IgD-negative memory B cell (primary cell): ENCODE measurements around the gene LRCH4. TPM values are rescaled to one million over a fixed set of nuclear protein-coding genes. Genes with fewer than 3 reads are reported as not detected.
"Not testable (repeated sequence)": the region's sequence is repeated elsewhere in the genome, so short reads cannot be mapped to it uniquely, and the experiment has no call there.

Experiments
- H3K27ac Mint-ChIP-seq, 3 donors: one replicate each; pipeline ENCODE4 v1.8.0; 2020 to 2022; ENCODE audit warnings: mild to moderate bottlenecking in 3 of 3, mixed read lengths in 3 of 3, moderate library complexity in 1 of 3
- H3K27me3 Mint-ChIP-seq: one replicate; pipeline ENCODE4 v1.8.0; 2021; ENCODE audit warnings: mixed read lengths
- H3K36me3 Mint-ChIP-seq: one replicate; pipeline ENCODE4 v1.8.0; 2020; ENCODE audit warnings: mild to moderate bottlenecking, mixed read lengths
- H3K4me1 Mint-ChIP-seq, 3 donors: one replicate each; pipeline ENCODE4 v1.8.0; 2020 to 2022; ENCODE audit warnings: mixed read lengths in 3 of 3, mild to moderate bottlenecking in 1 of 3
- H3K4me3 Mint-ChIP-seq, 4 donors: one replicate each; pipeline ENCODE4 v1.8.0; 2020 to 2022; ENCODE audit warnings: mild to moderate bottlenecking in 4 of 4, mixed read lengths in 4 of 4, moderate library complexity in 3 of 4
- H3K9me3 Mint-ChIP-seq, 3 donors: one replicate each; pipeline ENCODE4 v1.8.0; 2020 to 2021; ENCODE audit warnings: mixed read lengths in 3 of 3, mild to moderate bottlenecking in 1 of 3
- polyA plus RNA-seq: library from polyadenylated mRNA; unstranded; fragments of 300-500 nt; fragmentation: Illumina TruSeq; gene quantifications from one replicate; pipeline ENCODE4 v1.2.3, GENCODE V29; 2021

LRCH4 gene
- polyA plus RNA-seq, 1 donor from 2014 or later, result 160 TPM

- H3K27me3 Mint-ChIP-seq, result no peaks in the 10 kb centered on the region
- H3K4me1 Mint-ChIP-seq, result peaks cover 4 to 10% (median 7%) of the 10 kb centered on the region in 3 donors
- no peaks in the 10 kb centered on the region for H3K36me3 Mint-ChIP-seq
- H3K9me3 Mint-ChIP-seq, result no peaks in the 10 kb centered on the region
- no peak overlapping the region for H3K27ac Mint-ChIP-seq
- H3K4me3 Mint-ChIP-seq, result no peak overlapping the region
Measured at GRCh38 chr7:100556541-100556940, 29.4 kb downstream of the LRCH4 start.

GRCh38 chr7:100555701-100556100, 30.2 kb downstream of the LRCH4 start:
- H3K27ac Mint-ChIP-seq, result no peak overlapping the region
- H3K36me3 Mint-ChIP-seq, result no peaks in the 10 kb centered on the region

GRCh38 chr7:100553032-100553431, 32.9 kb downstream of the LRCH4 start:
- peaks cover 3% of the 10 kb centered on the region for H3K36me3 Mint-ChIP-seq
- no peaks in the 10 kb centered on the region for H3K27me3 Mint-ChIP-seq
- no peaks in the 10 kb centered on the region for H3K9me3 Mint-ChIP-seq
- peak overlapping the region in 1 of 3 donors; percentile 27 for H3K27ac Mint-ChIP-seq
- peaks cover 8 to 15% (median 12%) of the 10 kb centered on the region in 3 donors for H3K4me1 Mint-ChIP-seq
- no peak overlapping the region for H3K4me3 Mint-ChIP-seq

More at GRCh38 chr7:100555701-100556100, 30.2 kb downstream of the LRCH4 start:
- H3K4me1 Mint-ChIP-seq, result peaks cover 4 to 11% (median 7%) of the 10 kb centered on the region in 3 donors
- no peaks in the 10 kb centered on the region for H3K9me3 Mint-ChIP-seq
- no peaks in the 10 kb centered on the region for H3K27me3 Mint-ChIP-seq
- no peak overlapping the region for H3K4me3 Mint-ChIP-seq

DNA sequence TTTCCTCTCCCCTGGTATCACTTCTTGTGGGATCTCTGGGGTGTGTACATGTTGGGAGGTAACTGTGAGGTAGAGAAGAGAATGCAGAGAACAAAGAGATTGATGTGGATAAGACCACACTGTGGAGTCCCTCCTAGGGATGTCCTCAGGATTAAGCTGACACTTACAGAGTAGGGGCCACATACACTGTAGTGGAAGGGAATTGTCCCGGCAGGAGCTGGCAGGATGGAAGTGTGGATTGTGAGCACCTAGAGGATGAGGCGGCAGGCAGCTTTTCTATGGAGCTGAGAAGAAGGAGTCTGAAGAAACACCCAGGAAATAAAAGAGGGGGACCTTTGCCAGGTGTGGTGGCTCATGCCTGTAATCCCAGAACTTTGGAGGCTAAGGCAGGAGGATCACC, 33.4 kb downstream of the LRCH4 start:
- Mint-ChIP-seq H3K36me3 (peaks cover 3% of the 10 kb centered on the region), H3K4me3 (peak overlapping the region in 3 of 4 donors; percentile 2 to 47 (median 18)), H3K9me3 (no peaks in the 10 kb centered on the region), H3K27ac (peak overlapping the region in 1 of 3 donors; percentile 76), H3K27me3 (no peaks in the 10 kb centered on the region), H3K4me1 (peaks cover 13 to 20% (median 17%) of the 10 kb centered on the region in 3 donors)

DNA sequence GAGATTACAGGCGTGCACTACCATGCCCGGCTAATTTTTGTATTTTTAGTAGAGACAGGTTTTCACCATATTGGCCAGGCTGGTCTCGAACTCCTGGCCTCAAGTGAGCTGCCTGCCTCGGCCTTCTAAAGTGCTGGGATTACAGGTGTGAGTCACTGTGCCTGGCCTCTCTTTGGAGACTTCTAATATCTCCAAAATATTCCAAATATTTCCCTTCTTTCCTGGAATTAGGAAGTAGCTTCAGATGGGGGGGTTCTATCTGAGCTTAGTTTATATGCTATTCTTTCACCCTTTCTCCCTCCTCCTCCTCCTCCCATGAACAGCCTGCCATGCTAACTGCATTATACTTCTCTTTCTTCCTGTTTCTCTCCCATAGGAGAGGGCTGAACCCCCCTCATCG, 37.5 kb downstream of the LRCH4 start:
- H3K9me3 Mint-ChIP-seq, H3K27me3 Mint-ChIP-seq, H3K36me3 Mint-ChIP-seq: not testable (repeated sequence)
- peak overlapping the region in 1 of 4 donors; percentile 13 for H3K4me3 Mint-ChIP-seq
- H3K4me1 Mint-ChIP-seq, result peaks cover 50 to 58% (median 51%) of the 10 kb centered on the region in 3 donors
- H3K27ac Mint-ChIP-seq, result peak overlapping the region in 1 of 3 donors; percentile 46

DNA sequence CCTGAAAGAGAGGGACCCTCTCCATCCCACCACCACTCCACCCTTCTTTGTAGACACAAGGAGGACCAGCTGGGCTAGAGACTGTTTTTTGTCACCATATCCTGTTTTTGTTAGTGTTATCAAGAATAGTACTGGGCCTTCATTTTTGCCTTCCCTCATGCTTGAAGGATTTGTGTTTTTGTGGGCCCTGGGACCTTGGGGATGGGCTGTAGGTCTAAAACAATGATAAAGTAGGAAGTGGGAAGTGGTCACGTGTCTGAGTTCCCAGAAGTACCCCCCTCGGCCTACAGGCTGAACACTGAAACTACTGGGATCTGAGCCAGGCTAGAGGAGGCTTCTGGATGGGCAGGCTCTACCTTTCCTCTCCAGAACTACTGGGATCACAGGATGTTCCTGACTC, 38.1 kb downstream of the LRCH4 start:
- peaks cover 1% of the 10 kb centered on the region for H3K27me3 Mint-ChIP-seq
- no peaks in the 10 kb centered on the region for H3K9me3 Mint-ChIP-seq
- peaks cover 54 to 63% (median 55%) of the 10 kb centered on the region in 3 donors for H3K4me1 Mint-ChIP-seq
- H3K27ac Mint-ChIP-seq, result peak overlapping the region; percentile 68 to 88 (median 84)
- H3K36me3 Mint-ChIP-seq, result peaks cover 5% of the 10 kb centered on the region
- H3K4me3 Mint-ChIP-seq, result peak overlapping the region in 3 of 4 donors; percentile 50 to 68 (median 62)

DNA sequence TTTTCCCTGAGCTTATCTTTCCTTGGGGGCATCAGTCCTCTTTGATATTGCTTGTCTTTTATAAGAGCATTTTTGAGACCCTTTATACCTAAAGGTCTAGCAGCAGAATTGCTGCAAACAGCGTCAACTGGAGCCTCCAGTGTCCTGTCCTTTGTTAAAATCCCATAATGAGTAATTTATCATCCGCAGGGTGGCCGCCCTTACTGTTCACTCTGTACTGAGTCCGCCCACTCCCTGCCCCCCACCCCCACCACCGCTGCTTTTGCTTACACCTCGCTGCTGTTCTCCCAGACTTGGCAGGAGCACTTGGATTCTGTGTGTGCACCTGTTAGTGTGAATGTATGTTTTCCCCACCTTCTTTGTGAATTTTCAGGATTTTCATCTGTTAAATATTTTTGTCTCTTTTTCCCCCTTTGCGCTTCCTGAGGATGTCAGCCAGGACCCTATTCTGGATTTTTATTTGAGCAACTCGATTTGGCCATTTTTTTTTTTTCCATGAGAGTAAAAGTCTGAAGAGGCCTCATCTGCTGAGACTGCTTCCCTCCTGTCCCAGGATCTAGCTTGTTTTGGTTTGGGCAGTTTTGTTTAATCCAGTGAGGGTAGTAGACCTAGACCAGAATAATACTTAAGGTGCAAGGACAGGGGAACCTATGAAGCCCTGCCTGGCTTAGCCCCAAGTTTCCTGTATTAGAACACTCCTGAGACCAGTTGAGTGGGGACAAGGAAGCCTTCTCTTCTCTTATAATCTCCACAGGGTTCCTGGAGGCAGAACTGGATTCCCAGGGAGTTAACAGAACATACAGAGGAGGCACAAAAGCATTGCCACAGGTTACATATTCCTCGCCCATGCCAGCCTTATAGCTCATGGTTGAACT, 38.8 kb downstream of the LRCH4 start:
- peak overlapping the region; percentile 82 to 88 (median 84) for H3K27ac Mint-ChIP-seq
- H3K27me3 Mint-ChIP-seq, result peaks cover 1% of the 10 kb centered on the region
- H3K4me1 Mint-ChIP-seq, result peaks cover 59 to 68% (median 61%) of the 10 kb centered on the region in 3 donors
- peaks cover 5% of the 10 kb centered on the region for H3K36me3 Mint-ChIP-seq
- H3K9me3 Mint-ChIP-seq, result no peaks in the 10 kb centered on the region
- peak overlapping the region; percentile 5 to 81 (median 62) for H3K4me3 Mint-ChIP-seq

- Mint-ChIP-seq H3K4me3 (peak overlapping the region in 2 of 4 donors; percentile 62 to 81), H3K36me3 (peaks cover 5% of the 10 kb centered on the region), H3K9me3 (no peaks in the 10 kb centered on the region), H3K27ac (peak overlapping the region; percentile 82 to 88 (median 84)), H3K4me1 (peaks cover 63 to 72% (median 64%) of the 10 kb centered on the region in 3 donors), H3K27me3 (peaks cover 1% of the 10 kb centered on the region)
Measured at GRCh38 chr7:100546129-100546925, 39.6 kb downstream of the LRCH4 start.

- H3K27ac Mint-ChIP-seq, result peak overlapping the region; percentile 50 to 88 (median 84)
- peaks cover 65 to 76% (median 66%) of the 10 kb centered on the region in 3 donors for H3K4me1 Mint-ChIP-seq
- H3K4me3 Mint-ChIP-seq, result peak overlapping the region; percentile 21 to 86 (median 64)
- peaks cover 5% of the 10 kb centered on the region for H3K36me3 Mint-ChIP-seq
- peaks cover 1% of the 10 kb centered on the region for H3K27me3 Mint-ChIP-seq
- H3K9me3 Mint-ChIP-seq, result no peaks in the 10 kb centered on the region
Measured at GRCh38 chr7:100545360-100546128, 40.4 kb downstream of the LRCH4 start.

DNA sequence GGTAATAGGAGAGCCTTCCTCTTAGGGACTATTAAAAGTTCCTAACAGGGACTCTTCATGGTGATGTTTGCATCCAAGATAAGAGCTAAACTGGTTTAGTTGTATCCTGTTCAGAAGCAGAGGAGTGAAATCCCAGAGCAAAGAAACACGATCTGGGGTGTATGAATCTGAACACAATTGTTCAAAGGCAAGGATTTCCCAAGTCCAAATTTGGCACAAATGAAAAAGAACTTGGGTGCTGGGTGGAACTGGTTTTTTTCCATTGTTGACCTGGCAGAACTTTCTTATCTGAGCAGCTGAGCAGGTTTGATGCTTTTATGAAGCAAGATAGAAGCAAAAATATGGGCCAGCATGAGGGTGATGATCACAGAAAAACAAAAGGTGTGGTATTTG, 41.0 kb downstream of the LRCH4 start:
- Mint-ChIP-seq H3K4me3 (peak overlapping the region; percentile 21 to 86 (median 64)), H3K36me3 (peaks cover 5% of the 10 kb centered on the region), H3K9me3 (no peaks in the 10 kb centered on the region), H3K27me3 (peaks cover 1% of the 10 kb centered on the region), H3K4me1 (peaks cover 61 to 74% (median 62%) of the 10 kb centered on the region in 3 donors), H3K27ac (peak overlapping the region; percentile 3 to 88 (median 84))

DNA sequence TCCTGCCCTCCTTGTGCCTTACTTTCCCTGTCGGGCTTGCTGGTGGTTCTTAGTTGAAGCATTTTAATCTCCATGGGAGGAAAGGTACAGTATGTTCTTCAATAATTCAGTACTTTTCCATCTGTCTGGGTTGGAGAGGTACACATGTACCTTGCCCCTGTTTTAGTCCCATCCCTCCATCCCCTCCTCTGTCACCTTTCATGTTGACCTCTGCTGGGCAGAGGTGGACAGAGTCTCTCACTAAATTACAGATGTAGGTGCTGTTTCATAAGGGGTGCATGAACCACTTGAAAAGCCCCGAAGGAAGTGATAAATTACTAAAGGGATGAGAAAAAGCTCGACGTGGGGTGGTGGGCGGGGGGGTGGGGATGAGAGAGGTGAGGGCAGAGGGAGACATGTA, 41.5 kb downstream of the LRCH4 start:
- peak overlapping the region in 3 of 4 donors; percentile 25 to 68 (median 54) for H3K4me3 Mint-ChIP-seq
- no peaks in the 10 kb centered on the region for H3K9me3 Mint-ChIP-seq
- peak overlapping the region in 2 of 3 donors; percentile 63 to 84 for H3K27ac Mint-ChIP-seq
- peaks cover 1% of the 10 kb centered on the region for H3K27me3 Mint-ChIP-seq
- peaks cover 61 to 75% (median 63%) of the 10 kb centered on the region in 3 donors for H3K4me1 Mint-ChIP-seq
- H3K36me3 Mint-ChIP-seq, result peaks cover 5% of the 10 kb centered on the region

DNA sequence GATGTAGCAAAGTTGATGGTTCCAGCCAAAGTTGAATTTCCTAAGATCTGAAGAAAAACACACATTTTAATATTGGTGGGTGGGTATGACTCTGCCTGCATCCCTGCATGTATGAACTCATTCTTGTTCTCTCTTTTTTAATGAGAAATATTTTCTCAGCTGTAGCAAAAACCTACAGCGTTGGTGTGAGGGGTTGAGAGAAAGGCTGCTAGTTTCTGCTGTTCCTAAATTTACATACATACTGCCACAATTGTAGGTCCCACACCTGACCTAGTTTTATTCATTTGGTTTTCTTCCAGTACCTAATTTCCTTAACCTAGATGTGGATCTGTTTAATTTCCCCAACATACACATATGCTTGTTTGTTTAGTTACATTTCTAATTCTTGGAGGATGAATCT, 42.3 kb downstream of the LRCH4 start:
- H3K27ac Mint-ChIP-seq, result peak overlapping the region; percentile 63 to 84 (median 71)
- no peaks in the 10 kb centered on the region for H3K9me3 Mint-ChIP-seq
- H3K4me1 Mint-ChIP-seq, result peaks cover 61 to 75% (median 64%) of the 10 kb centered on the region in 3 donors
- H3K36me3 Mint-ChIP-seq, result peaks cover 2% of the 10 kb centered on the region
- H3K4me3 Mint-ChIP-seq, result peak overlapping the region; percentile 10 to 68 (median 40)
- H3K27me3 Mint-ChIP-seq, result peaks cover 1% of the 10 kb centered on the region

DNA sequence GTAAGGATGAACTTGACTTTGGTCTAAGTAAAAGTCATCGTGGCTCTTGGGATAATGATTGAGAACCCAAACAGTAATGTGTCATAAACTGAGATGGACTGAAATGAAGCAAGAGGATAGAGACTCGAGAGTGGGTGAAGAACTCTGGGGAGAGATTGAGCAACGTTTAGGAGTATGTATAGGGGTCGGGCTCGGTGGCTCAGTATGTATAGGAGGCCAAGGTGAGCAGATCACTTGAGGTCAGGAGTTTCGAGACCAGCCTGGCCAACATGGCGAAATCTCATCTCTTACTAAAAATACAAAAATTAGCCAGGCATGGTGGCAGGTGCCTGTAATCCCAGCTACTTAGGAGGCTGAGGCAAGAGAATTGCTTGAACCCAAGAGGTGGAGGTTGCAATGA, 44.6 kb downstream of the LRCH4 start:
- peak overlapping the region in 3 of 4 donors; percentile 29 to 87 (median 62) for H3K4me3 Mint-ChIP-seq
- H3K27ac Mint-ChIP-seq, result peak overlapping the region in 2 of 3 donors; percentile 30 to 40
- H3K36me3 Mint-ChIP-seq, H3K9me3 Mint-ChIP-seq, H3K27me3 Mint-ChIP-seq: not testable (repeated sequence)
- H3K4me1 Mint-ChIP-seq, result peaks cover 49 to 61% (median 52%) of the 10 kb centered on the region in 3 donors

GRCh38 chr7:100540073-100540723, 45.7 kb downstream of the LRCH4 start:
- H3K9me3 Mint-ChIP-seq, result no peaks in the 10 kb centered on the region
- H3K4me1 Mint-ChIP-seq, result peaks cover 40 to 51% (median 45%) of the 10 kb centered on the region in 3 donors
- peak overlapping the region; percentile 79 to 96 (median 88) for H3K4me3 Mint-ChIP-seq
- H3K36me3 Mint-ChIP-seq, result peaks cover 1% of the 10 kb centered on the region
- H3K27ac Mint-ChIP-seq, result peak overlapping the region in 1 of 3 donors; percentile 37
- peaks cover 1% of the 10 kb centered on the region for H3K27me3 Mint-ChIP-seq
